Spleen (tissue), 7 donors: ENCODE measurements around the gene SERPINH1.

Source experiments
- CTCF ChIP-seq, 11 experiments: fragments of 200-600 bp in 7 of 11; fragments of 450-650 bp in 4 of 11; sonication (generic) in 4 of 11; IDR thresholded peaks in 8 of 11; conservative IDR thresholded peaks in 3 of 11; 1 replicate in 7 of 11; 2 replicates in 4 of 11; pipeline versions ENCODE4 v1.4.0 to v1.8.0; 2016 to 2021; ENCODE audit warnings: antibody characterized with exemption in 11 of 11, inconsistent platforms in 4 of 11, mild to moderate bottlenecking in 1 of 11
- POLR2A ChIP-seq, 3 donors: fragments of 450-650 bp; IDR thresholded peaks; one replicate each; pipeline ENCODE4 v1.5.1; 2017; ENCODE audit warnings: antibody characterized with exemption in 3 of 3, mild to moderate bottlenecking in 1 of 3
- donor health status: DM: no; HTN: no; CAD: no; lungs with moderate emphysema.
- donor health status: DM: no; HTN: no; CAD: no.
- donor health status: DM: no; HTN: no; CAD: no.

GRCh38 chr11:75556275-75556674, 5.8 kb upstream of the SERPINH1 start:
- TF ChIP-seq CTCF (IDR thresholded peaks at IDR 0.05 in 8 of 11, conservative IDR thresholded peaks at IDR 0.05 in 3 of 11) (no peak), POLR2A (IDR thresholded peaks at IDR 0.05) (no peak)
